HG02852 (cell line): Measurements from ENCODE around the gene BMF.

ENCODE experiments used
- ATAC-seq: cut with Tn5 transposase; IDR thresholded peaks from one replicate; pipeline ENCODE4 v1.9.1; 2021; ENCODE audit warnings: mild to moderate bottlenecking, moderate library complexity; ENCODE audit not compliant: unreplicated experiment

Gene BMF

GRCh38 chr15:40067921-40068624, 40.6 kb downstream of the BMF start:
- no peak for ATAC-seq

- no peak for ATAC-seq
These were observed 42.1 kb downstream of the BMF start for GRCh38 chr15:40066589-40066988.

- ATAC-seq, result no peak
These were observed 43.5 kb downstream of the BMF start for GRCh38 chr15:40065166-40065565.

- peak; percentile 72 for ATAC-seq
These were observed 44.3 kb downstream of the BMF start for GRCh38 chr15:40064231-40064894.

- no peak for ATAC-seq
These were observed 45.1 kb downstream of the BMF start for GRCh38 chr15:40063563-40064011.

- ATAC-seq, result no peak
These were observed 45.7 kb downstream of the BMF start for GRCh38 chr15:40062816-40063562.

GRCh38 chr15:40061212-40061901, 47.3 kb downstream of the BMF start:
- ATAC-seq, result peak; percentile 60

GRCh38 chr15:40060236-40060961, 48.3 kb downstream of the BMF start:
- no peak for ATAC-seq

- no peak for ATAC-seq
These were observed 48.9 kb downstream of the BMF start for GRCh38 chr15:40059821-40060220.

GRCh38 chr15:40058476-40059140, 50.1 kb downstream of the BMF start:
- ATAC-seq, result no peak

GRCh38 chr15:40055576-40056293, 52.9 kb downstream of the BMF start:
- ATAC-seq, result no peak

GRCh38 chr15:40054855-40055575, 53.7 kb downstream of the BMF start:
- ATAC-seq, result peak; percentile 76

- peak; percentile 39 for ATAC-seq
These were observed 54.1 kb downstream of the BMF start for GRCh38 chr15:40054605-40054854.

GRCh38 chr15:40053831-40054604, 54.7 kb downstream of the BMF start:
- ATAC-seq, result peak; percentile 35

- ATAC-seq, result no peak
These were observed 55.4 kb downstream of the BMF start for GRCh38 chr15:40053079-40053830.

GRCh38 chr15:40052604-40053003, 56.1 kb downstream of the BMF start:
- ATAC-seq, result no peak

- ATAC-seq, result no peak
These were observed 56.9 kb downstream of the BMF start for GRCh38 chr15:40051616-40052415.
